Measurements from ENCODE around the gene ACBD5. TPM values are rescaled to one million over a fixed set of nuclear protein-coding genes. Genes with fewer than 3 reads are reported as not detected.

The ACBD5 gene
- polyA plus RNA-seq, 1 of the 3 experiments (the other 2 are of a cell fraction): 12.5 TPM

GRCh38 chr10:27248215-27248614 is 7.6 kb upstream of the ACBD5 start:
- Histone ChIP-seq H4K20me1 (ENCODE audit: insufficient read depth) (no peaks in the 10 kb centered on the region), H3K4me1 (ENCODE audit: control insufficient read depth in 1 of 2, insufficient read depth in 2 of 2, low read depth in 1 of 2, low read length in 1 of 2) (peaks cover 0 to 8% of the 10 kb centered on the region in 2 experiments; a peak in 2 of 4 replicates), H2AFZ (ENCODE audit: low read depth) (no peak overlapping the region), H3K9me3 (no peaks in the 10 kb centered on the region), H3F3A (replicated peaks; ENCODE audit: insufficient read depth) (peaks cover 8% of the 10 kb centered on the region), H3K9me2 (no peaks in the 10 kb centered on the region), H3K27me3 (ENCODE audit: insufficient read depth) (no peaks in the 10 kb centered on the region), H3K9ac (no peak overlapping the region), H3K4me2 (no peak overlapping the region), H3K27ac (ENCODE audit: low read depth in 2 of 2, low read length in 1 of 2) (no peak overlapping the region), H3K36me3 (replicated peaks in 1 of 2; ENCODE audit: control insufficient read depth in 1 of 2, insufficient read depth in 2 of 2, low read length in 1 of 2) (no peaks in the 10 kb centered on the region), H3K79me2 (ENCODE audit: insufficient read depth) (peaks cover 8% of the 10 kb centered on the region; the same call in 1 of the 2 replicates), H3K4me3 (ENCODE audit: low read depth in 2 of 2, low read length in 1 of 2) (no peak overlapping the region)
- CTCF ChIA-PET: no interaction called here
- no peak for DNase-seq
- TF ChIP-seq TEAD4 (IDR thresholded peaks at IDR 0.05; ENCODE audit: borderline replicate concordance, insufficient read depth): no peak
- TF ChIP-seq RCOR1 (IDR thresholded peaks at IDR 0.05; ENCODE audit: low read length): no peak
- TF ChIP-seq MXI1 (IDR thresholded peaks at IDR 0.05; ENCODE audit: low read depth, low read length): no peak
- TF ChIP-seq POLR2AphosphoS5 (IDR thresholded peaks at IDR 0.05; ENCODE audit: low read depth, low read length): no peak
- TF ChIP-seq TAF1 (IDR thresholded peaks at IDR 0.05; ENCODE audit: borderline replicate concordance, low read depth, low read length): no peak
- TF ChIP-seq TCF12 (IDR thresholded peaks at IDR 0.05): no peak
- no peak for TF ChIP-seq FOXJ3 (CRISPR knock-in tag; IDR thresholded peaks at IDR 0.05)
- TF ChIP-seq CHD2 (IDR thresholded peaks at IDR 0.05; ENCODE audit: low read length, partially characterized antibody): no peak
- TF ChIP-seq SMC3 (IDR thresholded peaks at IDR 0.05; ENCODE audit: low read depth, low read length): no peak
- TF ChIP-seq YY1 (IDR thresholded peaks at IDR 0.05; ENCODE audit: low read depth): no peak
- no peak for TF ChIP-seq USF2 (IDR thresholded peaks at IDR 0.05; ENCODE audit: borderline replicate concordance, low read depth, low read length)
- no peak for TF ChIP-seq NFIC (IDR thresholded peaks at IDR 0.05; ENCODE audit: borderline replicate concordance)
- TF ChIP-seq SIN3A (IDR thresholded peaks at IDR 0.05; ENCODE audit: borderline replicate concordance, low read depth, low read length): no peak
- TF ChIP-seq GATA2 (CRISPR knock-in tag; IDR thresholded peaks at IDR 0.05): no peak
- TF ChIP-seq REST (IDR thresholded peaks at IDR 0.05; ENCODE audit: low read depth, low read length): no peak
- no peak for TF ChIP-seq NRF1 (IDR thresholded peaks at IDR 0.05; ENCODE audit: low read depth, low read length)
- TF ChIP-seq JUND (IDR thresholded peaks at IDR 0.05): no peak
- no peak for TF ChIP-seq RAD21 (IDR thresholded peaks at IDR 0.05; ENCODE audit: low read length)
- no peak for TF ChIP-seq CTCF (IDR thresholded peaks at IDR 0.05)
- POLR2A ChIA-PET: no interaction called here
- 63% methylated on average over 4 of the region's 4 CpGs for WGBS (ENCODE audit: low lambda C conversion rate)
